LNCAP (cell line): ENCODE results near the gene NUDC.

Source experiments
- TF ChIP-seq, protein P1 (sequence below): fragments of 450-650 bp; IDR thresholded peaks from 2 replicates; pipeline ENCODE4 v1.5.1; 2017; ENCODE audit warnings: mild to moderate bottlenecking

The NUDC gene

DNA sequence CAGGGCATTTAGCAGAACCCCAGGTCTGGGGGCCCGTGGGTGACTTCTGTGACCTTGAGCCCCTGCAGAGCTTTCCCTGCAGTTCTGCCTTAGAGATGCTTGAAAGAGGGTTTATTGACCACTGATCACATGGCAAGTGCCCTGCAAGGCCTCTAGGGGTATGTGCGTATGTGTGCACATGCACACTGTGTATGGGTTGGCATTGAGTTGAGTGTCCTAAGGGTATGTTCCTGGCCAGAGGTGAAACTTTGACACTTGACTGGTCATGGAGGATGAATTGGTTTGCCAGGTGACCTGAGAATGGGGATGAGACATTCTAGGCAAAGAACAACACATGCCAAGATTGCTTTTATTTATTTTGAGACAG is 17.1 kb downstream of the NUDC start:
- TF ChIP-seq, protein P1, sequence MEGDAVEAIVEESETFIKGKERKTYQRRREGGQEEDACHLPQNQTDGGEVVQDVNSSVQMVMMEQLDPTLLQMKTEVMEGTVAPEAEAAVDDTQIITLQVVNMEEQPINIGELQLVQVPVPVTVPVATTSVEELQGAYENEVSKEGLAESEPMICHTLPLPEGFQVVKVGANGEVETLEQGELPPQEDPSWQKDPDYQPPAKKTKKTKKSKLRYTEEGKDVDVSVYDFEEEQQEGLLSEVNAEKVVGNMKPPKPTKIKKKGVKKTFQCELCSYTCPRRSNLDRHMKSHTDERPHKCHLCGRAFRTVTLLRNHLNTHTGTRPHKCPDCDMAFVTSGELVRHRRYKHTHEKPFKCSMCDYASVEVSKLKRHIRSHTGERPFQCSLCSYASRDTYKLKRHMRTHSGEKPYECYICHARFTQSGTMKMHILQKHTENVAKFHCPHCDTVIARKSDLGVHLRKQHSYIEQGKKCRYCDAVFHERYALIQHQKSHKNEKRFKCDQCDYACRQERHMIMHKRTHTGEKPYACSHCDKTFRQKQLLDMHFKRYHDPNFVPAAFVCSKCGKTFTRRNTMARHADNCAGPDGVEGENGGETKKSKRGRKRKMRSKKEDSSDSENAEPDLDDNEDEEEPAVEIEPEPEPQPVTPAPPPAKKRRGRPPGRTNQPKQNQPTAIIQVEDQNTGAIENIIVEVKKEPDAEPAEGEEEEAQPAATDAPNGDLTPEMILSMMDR, result no peak

DNA sequence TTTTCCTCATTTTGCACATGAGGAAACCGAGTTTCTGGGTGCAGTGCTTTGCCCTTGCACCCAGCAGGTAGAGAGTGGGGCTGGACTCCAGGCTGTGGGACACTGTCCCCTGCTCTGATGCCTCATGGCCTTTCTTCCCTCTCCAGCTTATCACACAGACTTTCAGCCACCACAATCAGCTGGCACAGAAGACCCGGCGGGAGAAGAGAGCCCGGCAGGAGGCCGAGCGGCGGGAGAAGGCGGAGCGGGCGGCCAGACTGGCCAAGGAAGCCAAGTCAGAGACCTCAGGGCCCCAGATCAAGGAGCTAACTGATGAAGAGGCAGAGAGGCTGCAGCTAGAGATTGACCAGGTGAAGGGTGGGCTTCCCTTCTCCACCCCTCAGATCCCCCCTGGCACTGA is 19.8 kb downstream of the NUDC start:
- TF ChIP-seq, protein P1, result no peak

DNA sequence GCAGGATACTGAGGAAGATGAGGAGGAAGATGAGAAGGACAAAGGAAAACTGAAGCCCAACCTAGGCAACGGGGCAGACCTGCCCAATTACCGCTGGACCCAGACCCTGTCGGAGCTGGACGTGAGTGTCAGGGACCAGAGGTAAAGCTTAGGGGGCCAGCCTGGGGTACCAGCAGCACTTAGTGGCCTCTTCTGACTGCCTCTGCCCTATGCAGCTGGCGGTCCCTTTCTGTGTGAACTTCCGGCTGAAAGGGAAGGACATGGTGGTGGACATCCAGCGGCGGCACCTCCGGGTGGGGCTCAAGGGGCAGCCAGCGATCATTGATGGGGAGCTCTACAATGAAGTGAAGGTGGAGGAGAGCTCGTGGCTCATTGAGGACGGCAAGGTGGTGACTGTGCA is 21.1 kb downstream of the NUDC start:
- TF ChIP-seq, protein P1, result no peak

DNA sequence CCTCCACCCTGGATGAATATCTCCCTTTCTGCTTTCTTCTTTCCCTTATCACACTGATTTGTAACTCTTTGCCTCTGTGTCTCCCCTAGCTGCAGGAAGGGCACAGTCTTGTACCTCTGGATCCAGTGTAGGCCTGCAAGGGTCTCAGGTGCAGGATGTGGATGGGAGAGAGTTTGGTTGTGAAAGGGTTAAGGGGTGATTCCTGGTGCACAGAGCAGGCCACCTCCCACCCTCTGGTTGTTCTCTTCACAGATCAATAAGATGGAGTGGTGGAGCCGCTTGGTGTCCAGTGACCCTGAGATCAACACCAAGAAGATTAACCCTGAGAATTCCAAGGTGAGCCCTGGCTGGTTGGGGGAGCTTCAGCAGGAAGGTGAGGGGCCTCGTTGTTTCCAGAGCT is 23.6 kb downstream of the NUDC start:
- TF ChIP-seq, protein P1, result no peak

DNA sequence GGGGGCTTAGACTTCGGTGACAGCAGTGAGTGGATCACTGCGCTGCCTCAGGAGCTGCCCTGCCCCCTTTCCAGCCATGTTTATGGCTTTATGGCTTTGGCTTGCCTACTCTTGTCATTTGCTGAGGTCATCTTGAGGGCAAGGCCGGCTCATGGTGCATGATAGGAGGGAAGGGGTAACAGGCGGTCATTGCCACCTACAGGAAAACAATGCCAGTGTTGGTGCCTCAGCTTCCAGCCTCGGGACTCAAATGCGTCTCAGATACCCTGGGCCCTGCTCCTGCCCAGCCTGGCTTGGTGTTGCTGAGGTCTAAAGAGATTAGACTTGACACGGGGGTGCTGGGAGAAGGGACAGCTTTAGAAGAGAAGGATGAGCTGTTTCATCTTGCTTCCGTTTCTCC is 24.2 kb downstream of the NUDC start:
- TF ChIP-seq, protein P1, result no peak

DNA sequence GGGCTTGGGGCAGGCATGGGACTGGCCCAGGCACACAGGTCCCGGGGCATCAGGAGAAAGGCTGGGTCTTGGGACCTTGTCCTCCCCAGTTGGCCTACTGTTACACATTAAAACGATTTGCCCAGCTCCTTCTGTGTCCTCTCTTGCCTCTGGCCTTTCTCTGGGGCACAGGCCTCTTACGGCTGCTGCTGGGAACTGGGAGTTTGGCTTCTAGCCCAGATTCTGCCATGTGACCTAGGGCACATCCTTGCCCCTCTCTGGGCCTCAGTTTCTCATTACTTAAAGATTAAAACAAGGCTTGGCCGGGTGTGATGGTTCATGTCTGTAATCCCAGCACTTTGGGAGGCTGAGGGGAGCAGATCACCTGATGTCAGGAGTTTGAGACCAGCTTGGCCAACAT is 24.7 kb downstream of the NUDC start:
- TF ChIP-seq, protein P1, result no peak

DNA sequence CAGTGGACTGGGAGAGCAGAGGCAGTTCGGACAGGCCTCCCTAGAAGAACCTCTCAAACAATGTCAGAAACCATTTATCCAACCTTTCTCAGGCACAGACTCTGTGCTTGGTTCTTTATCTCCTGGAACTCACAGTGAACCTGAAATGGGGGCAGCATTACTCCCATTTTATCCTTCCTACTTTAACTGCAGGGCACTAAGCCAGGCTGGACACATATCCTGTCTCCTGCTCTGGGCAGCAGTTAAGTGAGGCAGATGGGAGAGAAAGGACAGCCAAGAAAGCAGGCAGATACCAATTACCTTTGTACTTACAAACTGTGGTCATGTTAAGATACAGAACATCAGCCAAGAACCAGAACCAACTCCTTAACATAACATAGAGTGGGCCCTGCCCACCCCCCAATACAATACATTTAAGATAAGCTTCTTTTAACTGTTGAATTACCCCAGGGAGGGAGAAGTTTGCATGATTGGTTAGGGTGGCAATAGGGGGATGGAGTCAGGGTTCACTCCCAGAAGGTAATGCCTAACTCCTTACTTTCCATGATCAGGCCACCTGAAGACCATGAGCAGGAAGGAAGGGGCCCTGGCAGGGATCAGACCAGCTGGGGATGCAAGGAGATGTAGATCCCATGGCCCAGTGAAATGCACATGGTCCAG is 27.9 kb downstream of the NUDC start:
- TF ChIP-seq, protein P1, result no peak

DNA sequence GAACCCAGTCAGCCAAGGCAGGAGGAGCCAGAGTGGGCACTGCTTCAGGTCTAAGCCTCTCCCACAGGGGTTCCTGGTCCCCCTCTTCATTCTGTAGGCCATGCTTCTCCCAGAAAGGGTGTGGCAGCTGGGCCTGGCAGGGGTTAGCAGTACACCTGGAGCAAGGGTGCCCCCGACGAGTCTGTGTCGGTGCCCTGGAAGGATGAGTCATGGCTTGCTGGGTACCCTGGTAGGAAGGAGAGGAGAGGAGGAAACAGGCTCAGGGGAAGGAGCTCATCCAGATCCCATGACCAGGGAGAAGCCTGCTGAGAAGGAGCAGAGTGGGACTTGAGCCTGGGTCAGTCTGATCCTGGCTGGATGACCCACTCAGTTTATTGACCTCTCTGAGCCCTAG is 28.4 kb downstream of the NUDC start:
- TF ChIP-seq, protein P1, result no peak
